Keratinocyte (primary cell): Measurements from ENCODE around the gene NOS1. TPM values are rescaled to one million over a fixed set of nuclear protein-coding genes. Genes with fewer than 3 reads are reported as not detected.

Experiments
- DNase-seq: peaks from one replicate; pipeline ENCODE4 v3.0.0-alpha.2; 2011; ENCODE audit warnings: low read depth, missing footprints, low spot score
- FAIRE-seq: peaks from 2 replicates; lab custom pipeline; 2011; peaks lifted over from hg19 to GRCh38; lab: Jason Lieb, UNC
- H2AFZ ChIP-seq: 2 replicates; pipeline ENCODE4 v1.6.0; 2012; ENCODE audit warnings: low read length, control low read depth, inconsistent platforms; ENCODE audit not compliant: control insufficient read depth
- H3K27ac ChIP-seq: 2 replicates; pipeline ENCODE4 v1.5.1; 2011; ENCODE audit warnings: low read length; ENCODE audit not compliant: control insufficient read depth, insufficient read depth
- H3K27me3 ChIP-seq: 3 replicates; pipeline ENCODE4 v1.6.0; 2011; ENCODE audit warnings: low read length; ENCODE audit not compliant: control insufficient read depth, insufficient read depth; ENCODE audit errors: extremely low read depth
- H3K36me3 ChIP-seq, 2 experiments: 2 replicates in 1 of 2; 3 replicates in 1 of 2; pipeline ENCODE4 v1.5.1; 2011; ENCODE audit warnings: low read length in 2 of 2, mild to moderate bottlenecking in 1 of 2; ENCODE audit not compliant: control insufficient read depth in 2 of 2, insufficient read depth in 2 of 2; ENCODE audit errors: extremely low read depth in 1 of 2
- H3K4me1 ChIP-seq: 3 replicates; pipeline ENCODE4 v1.5.1; 2011; ENCODE audit warnings: low read length; ENCODE audit not compliant: control insufficient read depth, insufficient read depth; ENCODE audit errors: extremely low read depth
- H3K4me2 ChIP-seq: 3 replicates; pipeline ENCODE4 v1.6.0; 2011; ENCODE audit warnings: low read depth, low read length; ENCODE audit not compliant: control insufficient read depth, insufficient read depth; ENCODE audit errors: extremely low read depth
- H3K4me3 ChIP-seq, 3 experiments: fragments of 200-600 bp in 1 of 3; sonication (generic) in 1 of 3; 2 replicates in 2 of 3; 3 replicates in 1 of 3; pipeline ENCODE4 v1.5.1; 2011 to 2016; ENCODE audit warnings: low read length in 3 of 3, mild to moderate bottlenecking in 3 of 3, control low read depth in 2 of 3, inconsistent platforms in 1 of 3, low read depth in 1 of 3, mixed read lengths in 1 of 3, mixed run types in 1 of 3, moderate library complexity in 1 of 3; ENCODE audit not compliant: control insufficient read depth in 2 of 3, insufficient read depth in 2 of 3; ENCODE audit errors: extremely low read depth in 1 of 3
- H3K79me2 ChIP-seq: 2 replicates; pipeline ENCODE4 v1.6.0; 2012; ENCODE audit warnings: low read length; ENCODE audit not compliant: control insufficient read depth, insufficient read depth
- H3K9ac ChIP-seq: 3 replicates; pipeline ENCODE4 v1.6.0; 2011; ENCODE audit warnings: low read length; ENCODE audit not compliant: control insufficient read depth, insufficient read depth; ENCODE audit errors: extremely low read depth
- H3K9me1 ChIP-seq: 3 replicates; pipeline ENCODE4 v1.6.0; 2011; ENCODE audit warnings: low read length; ENCODE audit not compliant: control insufficient read depth, insufficient read depth; ENCODE audit errors: extremely low read depth
- H3K9me3 ChIP-seq: 2 replicates; pipeline ENCODE4 v1.5.1; 2012; ENCODE audit warnings: low read depth, low read length; ENCODE audit not compliant: control insufficient read depth
- H4K20me1 ChIP-seq: 3 replicates; pipeline ENCODE4 v1.6.0; 2011; ENCODE audit warnings: low read length; ENCODE audit not compliant: control insufficient read depth, insufficient read depth; ENCODE audit errors: extremely low read depth
- EZH2 ChIP-seq: IDR thresholded peaks from one replicate; pipeline ENCODE4 v1.6.1; 2012; ENCODE audit warnings: inconsistent platforms, mild to moderate bottlenecking, low read length, moderate library complexity
- dilution Hi-C: fragments of 300-500 bp; cut with MboI; formaldehyde crosslinking; loops from one replicate; pipeline ENCODE4 v1.7.0; 2020; ENCODE audit warnings: low sequenced_read_pairs; ENCODE audit not compliant: extremely low pct_ligation_motif_present
- polyA plus RNA-seq, 5 experiments: library from polyadenylated mRNA; depleted of rRNA in 3 of 5; stranded (reverse) in 3 of 5; stranded (forward) in 1 of 5; unstranded in 1 of 5; fragments of >200 nt; gene quantifications; 1 replicate in 1 of 5; 2 replicates in 3 of 5; 3 replicates in 1 of 5; pipeline versions ENCODE4 v1.2.1 to v1.2.3, GENCODE V29; 2011 to 2012; ENCODE audit warnings: missing spikeins in 2 of 5, low read depth in 1 of 5, low replicate concordance in 1 of 5
- TF ChIP-seq, protein P1 (sequence below), 3 experiments: IDR thresholded peaks in 1 of 3; conservative IDR thresholded peaks in 1 of 3; optimal IDR thresholded peaks in 1 of 3; 2 replicates in 2 of 3; 3 replicates in 1 of 3; pipeline versions ENCODE3 to v1.5.1; 2011; ENCODE audit warnings: low read length in 3 of 3, mild to moderate bottlenecking in 3 of 3, moderate library complexity in 2 of 3, control low read depth in 1 of 3, inconsistent platforms in 1 of 3; ENCODE audit not compliant: insufficient read depth in 2 of 3; ENCODE audit errors: extremely low read depth in 1 of 3

Gene NOS1
- polyA plus RNA-seq, 1 donor (not counting 4 experiments of a cell fraction or from before 2014, with no cell fraction given): 5.6 TPM

DNA sequence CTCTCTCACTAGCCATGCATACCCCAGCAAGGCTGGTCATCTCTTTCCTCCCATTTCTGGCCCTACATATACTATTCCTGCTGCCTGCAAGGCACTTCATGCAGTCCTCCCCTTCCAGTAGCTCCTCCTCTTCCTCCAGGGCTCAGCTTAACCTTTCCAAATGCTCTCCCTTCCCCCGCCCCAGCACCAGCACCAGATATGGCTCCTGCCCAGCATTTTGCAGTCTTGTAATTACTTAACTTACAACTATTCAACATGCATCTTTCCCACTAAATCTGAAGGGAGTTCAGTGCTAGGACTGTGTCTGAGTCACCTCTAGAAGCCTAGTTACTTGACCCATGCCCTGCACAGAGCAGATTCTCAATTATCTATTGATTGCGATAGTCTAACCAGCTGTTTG, 169.4 kb downstream of the NOS1 start:
- TF ChIP-seq, protein P1, sequence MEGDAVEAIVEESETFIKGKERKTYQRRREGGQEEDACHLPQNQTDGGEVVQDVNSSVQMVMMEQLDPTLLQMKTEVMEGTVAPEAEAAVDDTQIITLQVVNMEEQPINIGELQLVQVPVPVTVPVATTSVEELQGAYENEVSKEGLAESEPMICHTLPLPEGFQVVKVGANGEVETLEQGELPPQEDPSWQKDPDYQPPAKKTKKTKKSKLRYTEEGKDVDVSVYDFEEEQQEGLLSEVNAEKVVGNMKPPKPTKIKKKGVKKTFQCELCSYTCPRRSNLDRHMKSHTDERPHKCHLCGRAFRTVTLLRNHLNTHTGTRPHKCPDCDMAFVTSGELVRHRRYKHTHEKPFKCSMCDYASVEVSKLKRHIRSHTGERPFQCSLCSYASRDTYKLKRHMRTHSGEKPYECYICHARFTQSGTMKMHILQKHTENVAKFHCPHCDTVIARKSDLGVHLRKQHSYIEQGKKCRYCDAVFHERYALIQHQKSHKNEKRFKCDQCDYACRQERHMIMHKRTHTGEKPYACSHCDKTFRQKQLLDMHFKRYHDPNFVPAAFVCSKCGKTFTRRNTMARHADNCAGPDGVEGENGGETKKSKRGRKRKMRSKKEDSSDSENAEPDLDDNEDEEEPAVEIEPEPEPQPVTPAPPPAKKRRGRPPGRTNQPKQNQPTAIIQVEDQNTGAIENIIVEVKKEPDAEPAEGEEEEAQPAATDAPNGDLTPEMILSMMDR (optimal IDR thresholded peaks at IDR 0.05 in 1 of 3, IDR thresholded peaks at IDR 0.05 in 1 of 3, conservative IDR thresholded peaks at IDR 0.05 in 1 of 3; ENCODE audit: extremely low read depth in 1 of 3, insufficient read depth in 2 of 3, low read length in 3 of 3): no peak
- TF ChIP-seq EZH2: no peak
- H3K27me3 ChIP-seq: no peaks in the 10 kb centered on the region
- H3K9me1 ChIP-seq: no peaks in the 10 kb centered on the region
- H3K9me3 ChIP-seq: no peaks in the 10 kb centered on the region
- H4K20me1 ChIP-seq: peaks cover 2% of the 10 kb centered on the region
- FAIRE-seq (no peak), DNase-seq (no peak)
- H3K4me1 ChIP-seq: peaks cover 11% of the 10 kb centered on the region
- peaks cover 17% of the 10 kb centered on the region for H3K79me2 ChIP-seq
- H3K36me3 ChIP-seq: no peaks in the 10 kb centered on the region
- H3K4me2 ChIP-seq: no peak overlapping the region
- H3K9ac ChIP-seq: no peak overlapping the region
- no peak overlapping the region for H3K27ac ChIP-seq
- no peak overlapping the region for H2AFZ ChIP-seq
- dilution Hi-C loops: no loop called here
- no peak overlapping the region for H3K4me3 ChIP-seq

DNA sequence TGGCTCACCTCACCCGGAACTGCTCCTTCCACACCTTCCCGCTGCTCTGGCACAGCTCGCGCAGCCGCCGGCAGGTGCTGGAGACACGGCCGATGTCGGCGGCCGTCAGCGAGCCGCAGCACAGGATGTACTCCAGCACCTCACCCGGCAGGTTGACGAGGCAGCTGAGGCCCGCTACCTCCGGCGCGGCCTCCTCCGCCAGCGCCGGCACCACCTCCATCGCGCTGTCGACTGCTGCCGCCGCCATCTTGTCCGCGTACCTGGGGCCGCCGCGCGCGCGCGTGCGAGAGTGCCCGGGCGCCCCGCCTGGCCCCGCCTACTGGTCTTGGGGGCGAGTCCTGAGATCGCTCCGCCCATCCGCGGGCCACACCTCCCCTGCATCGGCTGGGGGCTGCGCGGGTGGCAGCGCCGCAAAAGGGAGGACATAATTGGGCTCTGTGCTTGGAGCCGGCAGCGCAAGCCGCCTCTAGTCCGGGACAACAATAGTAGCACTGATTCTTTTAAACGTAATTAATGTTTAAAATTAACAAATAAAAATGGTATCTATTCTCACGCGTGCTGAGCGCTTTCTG, 171.1 kb downstream of the NOS1 start, which contains the start of gene FBXO21:
FBXO21 (minus strand) TSS at position 261 of the 572 bp plus-strand sequence; CDS start at position 247, 14 bp downstream.
- Histone ChIP-seq H4K20me1 (peaks cover 2% of the 10 kb centered on the region), H3K36me3 (peaks cover 0 to 5% of the 10 kb centered on the region in 2 experiments), H3K9me3 (no peaks in the 10 kb centered on the region), H3K27ac (peak within 1 kb of the TSS; percentile 49), H3K4me1 (peaks cover 11% of the 10 kb centered on the region), H3K4me2 (peak within 1 kb of the TSS; percentile 99), H3K79me2 (peaks cover 17% of the 10 kb centered on the region), H3K27me3 (no peaks in the 10 kb centered on the region), H3K9ac (peak within 1 kb of the TSS; percentile 79), H2AFZ (peak within 1 kb of the TSS; percentile 98), H3K9me1 (no peaks in the 10 kb centered on the region), H3K4me3 (peak within 1 kb of the TSS; percentile 80 to 95 (median 88))
- dilution Hi-C loops: no loop called here
- TF ChIP-seq, protein P1 (optimal IDR thresholded peaks at IDR 0.05 in 1 of 3, IDR thresholded peaks at IDR 0.05 in 1 of 3, conservative IDR thresholded peaks at IDR 0.05 in 1 of 3; ENCODE audit: extremely low read depth in 1 of 3, insufficient read depth in 2 of 3, low read length in 3 of 3): no peak
- no peak for TF ChIP-seq EZH2
- DNase-seq (peak; percentile 19), FAIRE-seq (no peak)
